GM12875 (cell line): ENCODE data around the gene TPSAB1.

Experiments used
- H3K4me3 ChIP-seq: one replicate; pipeline ENCODE4 v1.5.1; 2011; ENCODE audit warnings: low read depth, low read length, control low read depth
- CTCF ChIP-seq: IDR thresholded peaks from 2 replicates; pipeline ENCODE4 v1.5.1; 2011; ENCODE audit warnings: low read depth, mild to moderate bottlenecking, control low read depth, inconsistent platforms, low read length, moderate library complexity, borderline replicate concordance; ENCODE audit not compliant: insufficient read depth

The TPSAB1 gene

GRCh38 chr16:1216296-1216619, 24.2 kb upstream of the TPSAB1 start:
- TF ChIP-seq CTCF = no peak
- no peak overlapping the region for H3K4me3 ChIP-seq

- no peak for TF ChIP-seq CTCF
These were observed 23.7 kb upstream of the TPSAB1 start for GRCh38 chr16:1216681-1217400.

GRCh38 chr16:1217526-1217925, 23.0 kb upstream of the TPSAB1 start:
- H3K4me3 ChIP-seq = no peak overlapping the region
- no peak for TF ChIP-seq CTCF

More at GRCh38 chr16:1216681-1217400, 23.7 kb upstream of the TPSAB1 start:
- no peak overlapping the region for H3K4me3 ChIP-seq

GRCh38 chr16:1218061-1218929, 22.2 kb upstream of the TPSAB1 start:
- TF ChIP-seq CTCF = no peak
- no peak overlapping the region for H3K4me3 ChIP-seq

- no peak for TF ChIP-seq CTCF
- H3K4me3 ChIP-seq = no peak overlapping the region
These were observed 21.4 kb upstream of the TPSAB1 start for GRCh38 chr16:1218930-1219611.

- TF ChIP-seq CTCF = no peak
- H3K4me3 ChIP-seq = no peak overlapping the region
These were observed 20.3 kb upstream of the TPSAB1 start for GRCh38 chr16:1220098-1220728.
